AG10803 (cell line): ENCODE measurements around the gene APOA4.

Experiments
- DNase-seq: peaks from one replicate; pipeline ENCODE4 v3.0.0; 2010; ENCODE audit warnings: low read depth
- H3K4me3 ChIP-seq: 2 replicates; pipeline ENCODE4 v1.5.1; 2011; ENCODE audit warnings: mild to moderate bottlenecking, low read length, control low read depth
- TF ChIP-seq, protein P1 (sequence below): conservative IDR thresholded peaks from 2 replicates; pipeline ENCODE4 v1.5.1; 2011; ENCODE audit warnings: mild to moderate bottlenecking, low read length, control low read depth, inconsistent platforms

The APOA4 gene

DNA sequence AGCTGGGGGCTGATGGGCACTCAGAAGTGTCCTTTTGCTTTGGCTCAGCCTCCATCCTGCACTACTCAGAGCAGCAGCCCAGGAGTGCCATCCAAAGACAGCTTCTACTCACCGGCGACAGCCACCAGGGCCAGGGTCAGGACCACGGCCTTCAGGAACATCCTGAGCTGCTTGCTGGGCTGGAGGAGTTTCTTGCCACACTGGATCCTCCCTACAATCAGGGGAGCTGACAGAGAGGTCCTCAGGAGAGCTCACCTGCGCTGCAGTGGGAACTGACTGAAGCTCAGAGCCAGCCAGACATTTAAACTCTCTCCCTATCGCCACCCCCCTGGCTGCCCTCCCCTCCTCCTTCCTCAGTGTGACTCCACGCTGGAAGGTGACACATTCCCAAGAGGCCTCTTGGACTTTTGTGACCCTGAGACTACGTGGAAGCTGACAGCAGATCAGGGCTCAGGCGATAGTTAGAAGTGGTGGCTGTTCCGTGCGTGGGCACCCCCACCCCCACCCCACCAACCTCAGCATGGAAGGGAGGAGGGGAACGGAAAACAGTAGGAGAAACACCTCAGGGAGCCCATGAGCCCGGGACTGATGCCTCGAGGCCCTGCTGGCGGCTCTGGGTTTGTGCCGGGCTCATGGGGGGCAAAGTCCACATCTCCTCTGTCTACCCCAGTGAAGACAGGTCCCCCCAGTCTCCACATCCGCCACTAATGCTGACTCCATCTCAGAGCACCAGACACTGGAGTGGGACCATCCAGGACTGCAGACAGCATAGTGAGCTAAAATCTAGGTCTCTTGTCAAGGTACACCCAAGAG is at the start of gene APOA4:
Gene APOA4, minus strand, starts transcription at position 274 of the 813 bp plus-strand sequence. Its CDS starts 113 bp downstream, at position 161.
- TF ChIP-seq, protein P1, sequence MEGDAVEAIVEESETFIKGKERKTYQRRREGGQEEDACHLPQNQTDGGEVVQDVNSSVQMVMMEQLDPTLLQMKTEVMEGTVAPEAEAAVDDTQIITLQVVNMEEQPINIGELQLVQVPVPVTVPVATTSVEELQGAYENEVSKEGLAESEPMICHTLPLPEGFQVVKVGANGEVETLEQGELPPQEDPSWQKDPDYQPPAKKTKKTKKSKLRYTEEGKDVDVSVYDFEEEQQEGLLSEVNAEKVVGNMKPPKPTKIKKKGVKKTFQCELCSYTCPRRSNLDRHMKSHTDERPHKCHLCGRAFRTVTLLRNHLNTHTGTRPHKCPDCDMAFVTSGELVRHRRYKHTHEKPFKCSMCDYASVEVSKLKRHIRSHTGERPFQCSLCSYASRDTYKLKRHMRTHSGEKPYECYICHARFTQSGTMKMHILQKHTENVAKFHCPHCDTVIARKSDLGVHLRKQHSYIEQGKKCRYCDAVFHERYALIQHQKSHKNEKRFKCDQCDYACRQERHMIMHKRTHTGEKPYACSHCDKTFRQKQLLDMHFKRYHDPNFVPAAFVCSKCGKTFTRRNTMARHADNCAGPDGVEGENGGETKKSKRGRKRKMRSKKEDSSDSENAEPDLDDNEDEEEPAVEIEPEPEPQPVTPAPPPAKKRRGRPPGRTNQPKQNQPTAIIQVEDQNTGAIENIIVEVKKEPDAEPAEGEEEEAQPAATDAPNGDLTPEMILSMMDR, result no peak
- no peak within 1 kb of the TSS for H3K4me3 ChIP-seq
- DNase-seq, result no peak

DNA sequence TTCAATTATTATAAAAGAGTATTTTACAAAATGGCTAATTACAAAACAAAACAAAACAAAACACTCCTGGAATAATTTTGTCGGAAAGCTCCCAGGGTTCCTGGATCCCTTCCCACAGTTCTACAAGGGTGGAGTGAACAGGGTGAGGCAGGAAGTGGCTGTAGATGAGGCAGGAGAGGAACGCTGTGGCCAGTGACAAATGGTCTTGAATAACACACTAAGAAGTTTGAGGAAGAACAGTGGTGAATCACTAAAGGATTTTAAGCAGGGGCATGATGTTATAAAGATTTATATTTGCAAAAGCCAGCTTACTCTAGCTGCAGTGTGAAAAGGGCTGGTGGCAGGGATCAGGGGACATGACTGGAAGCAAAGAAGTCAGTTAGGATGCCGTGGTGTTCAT is 48.1 kb upstream of the APOA4 start:
- H3K4me3 ChIP-seq, result no peak overlapping the region
- peak; percentile 96 for DNase-seq
- TF ChIP-seq, protein P1, result no peak

DNA sequence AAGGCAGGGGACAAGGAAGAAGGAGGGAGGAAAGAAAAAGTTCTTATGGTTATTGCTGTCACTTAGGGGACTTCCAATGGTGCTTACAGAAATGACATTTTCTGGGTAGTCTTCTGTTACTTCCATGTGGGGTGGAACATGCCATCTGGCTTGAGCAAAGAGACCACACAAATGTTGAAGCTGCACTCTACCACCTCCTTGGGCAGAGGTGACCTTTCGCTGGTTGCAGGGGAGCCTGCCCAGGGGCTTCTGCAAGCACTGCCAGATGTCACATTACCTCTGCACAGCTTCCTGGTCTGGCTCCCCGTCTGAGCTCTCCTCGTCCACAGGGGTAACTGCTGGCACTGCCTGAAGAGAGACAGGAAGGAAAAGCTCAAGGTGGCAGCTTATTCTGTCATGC is 47.0 kb upstream of the APOA4 start:
- TF ChIP-seq, protein P1, result no peak
- H3K4me3 ChIP-seq, result no peak overlapping the region

DNA sequence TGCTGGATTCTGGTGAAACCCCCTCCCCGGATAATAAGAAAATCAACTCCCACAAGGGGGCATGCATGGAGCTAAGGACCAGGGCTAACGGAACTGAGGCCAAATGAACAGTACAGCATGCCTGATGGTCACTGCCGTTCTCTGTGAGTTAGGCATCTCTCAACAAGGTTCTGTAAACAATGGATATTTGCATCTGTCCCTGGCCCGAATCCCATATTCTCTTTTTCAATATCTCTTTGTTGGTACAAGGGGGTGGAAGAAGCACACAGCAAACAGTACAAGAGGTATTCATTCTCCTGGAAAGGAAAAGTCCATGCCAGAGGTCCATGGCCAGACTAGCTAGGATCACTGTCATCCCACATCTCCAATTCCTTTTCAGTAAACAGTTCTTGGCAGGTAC is 46.5 kb upstream of the APOA4 start:
- TF ChIP-seq, protein P1, result no peak
- no peak overlapping the region for H3K4me3 ChIP-seq
- DNase-seq, result no peak

More for the DNA sequence above, 47.0 kb upstream of the APOA4 start:
- no peak for DNase-seq

DNA sequence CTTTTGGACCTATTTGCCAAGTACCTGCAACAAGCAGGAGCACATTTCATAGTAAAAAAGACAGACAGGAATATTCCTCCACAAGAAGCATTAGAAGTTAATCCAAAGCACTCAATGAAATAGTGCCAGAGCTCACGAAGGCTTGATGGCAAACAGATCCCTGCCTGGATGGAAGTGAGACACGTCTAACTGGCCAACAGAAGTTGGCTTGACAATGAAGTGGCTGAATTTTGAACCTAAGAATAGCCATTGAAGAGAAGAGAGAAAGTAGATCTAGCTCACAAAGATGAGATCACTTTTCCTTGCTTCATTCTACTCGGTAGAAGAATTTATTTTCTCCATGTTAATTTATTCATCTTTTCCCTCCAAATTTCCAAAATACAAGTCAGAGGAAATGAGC is 45.0 kb upstream of the APOA4 start:
- DNase-seq, result no peak
- no peak overlapping the region for H3K4me3 ChIP-seq
- TF ChIP-seq, protein P1, result no peak

DNA sequence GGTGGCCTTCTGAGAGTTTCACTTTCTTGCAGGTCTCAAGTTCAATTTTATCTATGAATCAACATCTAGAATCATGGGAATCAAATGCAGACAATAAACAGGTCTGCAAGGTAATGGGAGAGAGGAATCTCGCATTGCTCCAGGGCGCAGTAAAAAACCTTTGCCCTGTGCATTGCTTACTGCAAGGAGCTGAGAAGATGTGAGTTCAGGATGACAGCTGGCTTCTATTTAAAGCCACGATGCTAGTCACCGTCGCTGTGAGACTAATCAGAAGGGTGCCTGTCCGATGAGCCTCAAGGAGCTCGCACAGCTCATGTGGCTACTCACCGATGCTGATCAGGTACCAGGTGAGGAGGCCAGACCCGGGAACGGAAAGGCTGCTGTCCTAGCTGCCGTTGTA is 44.5 kb upstream of the APOA4 start:
- H3K4me3 ChIP-seq, result no peak overlapping the region
- TF ChIP-seq, protein P1, result no peak
- no peak for DNase-seq

DNA sequence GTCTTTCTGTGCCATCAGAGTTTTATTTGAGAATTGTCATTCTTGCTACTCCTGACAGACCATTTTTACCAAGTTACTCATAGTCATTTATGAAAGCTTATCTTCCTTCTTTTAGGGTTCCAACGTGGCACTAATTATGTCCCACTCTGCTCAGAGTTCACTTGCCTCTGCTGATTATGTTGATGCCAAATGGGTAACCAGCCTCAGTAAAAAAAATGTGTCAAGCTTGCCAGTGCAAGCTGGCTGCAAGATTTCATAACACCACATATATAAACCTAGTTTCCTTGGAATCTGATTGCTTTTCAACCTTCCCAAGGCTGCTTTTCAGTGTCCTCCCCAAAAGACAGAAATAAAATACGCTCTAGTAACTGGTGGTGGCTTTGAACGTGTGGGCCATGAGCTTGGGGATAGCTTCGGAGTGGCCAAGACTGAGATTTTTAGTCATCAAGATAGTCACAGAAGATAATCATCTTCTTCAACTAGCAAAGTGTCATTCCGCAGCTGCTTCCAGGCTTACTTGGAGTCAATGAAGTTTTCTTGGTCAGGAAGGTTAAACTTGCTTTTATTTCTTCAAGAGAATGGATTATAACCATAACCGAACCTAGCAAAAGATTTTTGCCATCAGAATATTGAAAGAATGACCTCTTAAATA is 43.8 kb upstream of the APOA4 start:
- H3K4me3 ChIP-seq, result no peak overlapping the region
- peak; percentile 76 for DNase-seq
- TF ChIP-seq, protein P1, result no peak
